ENCODE measurements around the gene ACTR8. TPM values are rescaled to one million over a fixed set of nuclear protein-coding genes. Genes with fewer than 3 reads are reported as not detected.

The ACTR8 gene
- total RNA-seq, 3 donors from 2014 or later: 20.0 to 29.0 (median 22.6) TPM

- intact Hi-C loops (cut with DNase I; ENCODE audit: low total_unique reads): no loop called here
Measured at GRCh38 chr3:53862241-53862640, 19.7 kb downstream of the ACTR8 start.

DNA sequence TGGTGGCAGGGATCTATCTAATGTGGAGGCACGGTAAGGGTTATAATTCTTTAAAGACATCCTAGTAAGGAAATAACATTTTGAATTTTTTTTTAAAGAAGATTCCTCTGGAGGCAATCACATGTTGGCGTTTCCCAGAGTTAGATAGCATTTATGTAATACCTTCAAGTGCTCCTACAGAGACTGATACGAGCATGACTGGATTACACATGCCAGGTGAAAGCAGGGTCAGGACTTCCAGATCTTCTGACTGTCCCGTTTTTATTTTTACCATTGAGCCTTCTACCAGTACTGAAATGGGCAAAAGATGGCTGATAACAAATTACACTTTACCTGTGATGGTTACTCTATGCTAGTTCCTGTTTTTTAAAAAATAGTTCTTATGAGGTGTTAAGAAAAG, 21.8 kb downstream of the ACTR8 start:
- Histone ChIP-seq H3K4me3 (no peak overlapping the region), H3K9me3 (no peaks in the 10 kb centered on the region), H3K4me1 (no peaks in the 10 kb centered on the region), H3K36me3 (no peaks in the 10 kb centered on the region), H3K27ac (no peak overlapping the region), H3K27me3 (no peaks in the 10 kb centered on the region)
- intact Hi-C loops (cut with DNase I; ENCODE audit: low total_unique reads): no loop called here
- no peak for DNase-seq (ENCODE audit: low spot score in 2 of 2)
- no peak for TF ChIP-seq POLR2A (IDR thresholded peaks at IDR 0.05)
- TF ChIP-seq POLR2AphosphoS5 (IDR thresholded peaks at IDR 0.05): no peak
- TF ChIP-seq, protein P1, sequence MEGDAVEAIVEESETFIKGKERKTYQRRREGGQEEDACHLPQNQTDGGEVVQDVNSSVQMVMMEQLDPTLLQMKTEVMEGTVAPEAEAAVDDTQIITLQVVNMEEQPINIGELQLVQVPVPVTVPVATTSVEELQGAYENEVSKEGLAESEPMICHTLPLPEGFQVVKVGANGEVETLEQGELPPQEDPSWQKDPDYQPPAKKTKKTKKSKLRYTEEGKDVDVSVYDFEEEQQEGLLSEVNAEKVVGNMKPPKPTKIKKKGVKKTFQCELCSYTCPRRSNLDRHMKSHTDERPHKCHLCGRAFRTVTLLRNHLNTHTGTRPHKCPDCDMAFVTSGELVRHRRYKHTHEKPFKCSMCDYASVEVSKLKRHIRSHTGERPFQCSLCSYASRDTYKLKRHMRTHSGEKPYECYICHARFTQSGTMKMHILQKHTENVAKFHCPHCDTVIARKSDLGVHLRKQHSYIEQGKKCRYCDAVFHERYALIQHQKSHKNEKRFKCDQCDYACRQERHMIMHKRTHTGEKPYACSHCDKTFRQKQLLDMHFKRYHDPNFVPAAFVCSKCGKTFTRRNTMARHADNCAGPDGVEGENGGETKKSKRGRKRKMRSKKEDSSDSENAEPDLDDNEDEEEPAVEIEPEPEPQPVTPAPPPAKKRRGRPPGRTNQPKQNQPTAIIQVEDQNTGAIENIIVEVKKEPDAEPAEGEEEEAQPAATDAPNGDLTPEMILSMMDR (IDR thresholded peaks at IDR 0.05): no peak

More at GRCh38 chr3:53862241-53862640, 19.7 kb downstream of the ACTR8 start:
- no peaks in the 10 kb centered on the region for H3K36me3 ChIP-seq
- TF ChIP-seq POLR2AphosphoS5 (IDR thresholded peaks at IDR 0.05) (no peak), POLR2A (IDR thresholded peaks at IDR 0.05) (no peak)
- TF ChIP-seq, protein P1 (IDR thresholded peaks at IDR 0.05): no peak
- no peak overlapping the region for H3K4me3 ChIP-seq
- DNase-seq (ENCODE audit: low spot score in 2 of 2): no peak
- H3K27me3 ChIP-seq: no peaks in the 10 kb centered on the region
- H3K27ac ChIP-seq: no peak overlapping the region
- H3K4me1 ChIP-seq: no peaks in the 10 kb centered on the region
- no peaks in the 10 kb centered on the region for H3K9me3 ChIP-seq

DNA sequence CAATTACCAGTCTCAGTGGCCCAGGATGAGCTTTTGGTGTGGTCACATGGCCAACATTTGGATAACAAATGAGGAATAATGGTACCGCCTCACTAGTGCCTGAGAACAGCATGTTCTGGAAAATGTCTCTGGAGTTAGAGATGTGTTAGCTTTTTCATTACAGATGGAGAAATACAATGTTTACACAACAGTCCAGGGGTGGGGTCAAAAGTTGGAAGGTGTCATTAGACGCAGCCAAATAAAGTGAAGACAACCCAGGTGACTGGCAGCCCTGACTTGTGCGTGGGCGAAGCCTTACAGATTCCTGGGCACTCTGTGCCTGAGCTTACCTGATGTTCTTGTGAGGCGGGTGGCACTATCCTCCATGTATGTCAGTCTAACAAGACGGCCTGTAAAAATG, 22.8 kb downstream of the ACTR8 start:
- DNase-seq (ENCODE audit: low spot score in 2 of 2): no peak
- H3K36me3 ChIP-seq: no peaks in the 10 kb centered on the region
- TF ChIP-seq POLR2AphosphoS5 (IDR thresholded peaks at IDR 0.05) (no peak), POLR2A (IDR thresholded peaks at IDR 0.05) (no peak)
- TF ChIP-seq, protein P1 (IDR thresholded peaks at IDR 0.05): no peak
- H3K4me1 ChIP-seq: no peaks in the 10 kb centered on the region
- no peak overlapping the region for H3K27ac ChIP-seq
- H3K9me3 ChIP-seq: no peaks in the 10 kb centered on the region
- intact Hi-C loops (cut with DNase I; ENCODE audit: low total_unique reads): no loop called here
- H3K4me3 ChIP-seq: no peak overlapping the region
- no peaks in the 10 kb centered on the region for H3K27me3 ChIP-seq

DNA sequence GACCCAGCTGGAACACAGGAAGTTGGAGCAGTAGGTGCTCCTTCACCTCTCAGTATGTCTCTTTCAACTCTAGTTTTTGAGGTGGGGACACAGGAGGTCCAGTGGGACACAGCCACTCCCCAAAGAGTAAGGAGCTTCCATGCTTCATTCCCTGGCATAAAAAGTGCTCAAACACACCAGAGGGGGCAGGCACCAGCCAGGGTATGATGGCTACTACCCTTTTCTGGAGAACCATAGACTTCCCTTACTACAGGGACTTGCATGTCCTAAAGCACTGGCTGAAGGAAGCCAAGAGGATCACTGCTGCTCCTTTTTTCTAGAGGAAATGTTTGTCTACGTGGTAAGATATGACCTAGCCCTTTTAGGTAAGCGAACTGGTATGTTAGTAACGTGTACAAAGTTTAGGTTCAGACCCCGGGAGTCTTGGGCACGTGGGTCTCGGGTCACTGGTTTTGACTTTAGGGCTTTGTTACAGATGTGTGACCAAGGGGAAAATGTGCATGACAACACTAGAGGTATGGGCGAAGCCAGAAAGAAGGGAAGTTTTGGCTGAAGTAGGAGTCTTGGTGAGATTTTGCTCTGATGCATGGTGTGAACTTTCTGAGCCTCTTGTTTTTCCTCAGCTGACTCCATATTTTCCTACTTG, 23.7 kb downstream of the ACTR8 start:
- H3K9me3 ChIP-seq: no peaks in the 10 kb centered on the region
- H3K4me3 ChIP-seq: no peak overlapping the region
- no peaks in the 10 kb centered on the region for H3K4me1 ChIP-seq
- H3K27me3 ChIP-seq: no peaks in the 10 kb centered on the region
- H3K36me3 ChIP-seq: no peaks in the 10 kb centered on the region
- intact Hi-C loops (cut with DNase I; ENCODE audit: low total_unique reads): no loop called here
- H3K27ac ChIP-seq: no peak overlapping the region
- TF ChIP-seq POLR2A (IDR thresholded peaks at IDR 0.05) (no peak), POLR2AphosphoS5 (IDR thresholded peaks at IDR 0.05) (no peak)
- TF ChIP-seq, protein P1 (IDR thresholded peaks at IDR 0.05): no peak
- no peak for DNase-seq (ENCODE audit: low spot score in 2 of 2)

DNA sequence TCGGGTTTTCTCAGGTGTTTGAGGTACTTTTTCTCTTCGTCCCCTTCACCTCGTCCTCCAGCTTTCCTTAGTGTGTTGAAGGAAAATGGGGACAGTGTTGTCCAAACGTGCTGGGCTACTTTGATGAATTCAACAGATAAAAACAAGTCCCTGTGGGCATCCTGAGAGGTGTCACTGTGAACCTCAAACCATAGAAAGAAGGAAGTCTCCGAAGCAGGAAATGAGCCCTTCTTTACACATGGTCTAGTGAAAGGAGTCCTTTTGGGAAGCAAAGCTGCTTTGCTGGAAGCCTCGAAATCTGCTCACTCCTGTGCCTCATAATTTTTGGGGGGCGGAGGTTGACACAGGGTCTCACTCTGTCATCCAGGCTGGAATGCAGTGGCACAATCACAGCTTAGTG, 25.0 kb downstream of the ACTR8 start:
- intact Hi-C loops (cut with DNase I; ENCODE audit: low total_unique reads): no loop called here
- H3K9me3 ChIP-seq: no peaks in the 10 kb centered on the region
- H3K36me3 ChIP-seq: no peaks in the 10 kb centered on the region
- H3K4me3 ChIP-seq: no peak overlapping the region
- no peak for DNase-seq (ENCODE audit: low spot score in 2 of 2)
- no peaks in the 10 kb centered on the region for H3K27me3 ChIP-seq
- H3K27ac ChIP-seq: no peak overlapping the region
- H3K4me1 ChIP-seq: no peaks in the 10 kb centered on the region
- TF ChIP-seq POLR2AphosphoS5 (IDR thresholded peaks at IDR 0.05): no peak
- no peak for TF ChIP-seq POLR2A (IDR thresholded peaks at IDR 0.05)
- TF ChIP-seq, protein P1 (IDR thresholded peaks at IDR 0.05): no peak
